Measurements from ENCODE around the gene CAND2. TPM values are rescaled to one million over a fixed set of nuclear protein-coding genes. Genes with fewer than 3 reads are reported as not detected.

CAND2 gene
- total and polyA plus RNA-seq, 2 donors (not counting 1 experiment from before 2014, with no cell fraction given), result 2.5 to 16.7 TPM

DNA sequence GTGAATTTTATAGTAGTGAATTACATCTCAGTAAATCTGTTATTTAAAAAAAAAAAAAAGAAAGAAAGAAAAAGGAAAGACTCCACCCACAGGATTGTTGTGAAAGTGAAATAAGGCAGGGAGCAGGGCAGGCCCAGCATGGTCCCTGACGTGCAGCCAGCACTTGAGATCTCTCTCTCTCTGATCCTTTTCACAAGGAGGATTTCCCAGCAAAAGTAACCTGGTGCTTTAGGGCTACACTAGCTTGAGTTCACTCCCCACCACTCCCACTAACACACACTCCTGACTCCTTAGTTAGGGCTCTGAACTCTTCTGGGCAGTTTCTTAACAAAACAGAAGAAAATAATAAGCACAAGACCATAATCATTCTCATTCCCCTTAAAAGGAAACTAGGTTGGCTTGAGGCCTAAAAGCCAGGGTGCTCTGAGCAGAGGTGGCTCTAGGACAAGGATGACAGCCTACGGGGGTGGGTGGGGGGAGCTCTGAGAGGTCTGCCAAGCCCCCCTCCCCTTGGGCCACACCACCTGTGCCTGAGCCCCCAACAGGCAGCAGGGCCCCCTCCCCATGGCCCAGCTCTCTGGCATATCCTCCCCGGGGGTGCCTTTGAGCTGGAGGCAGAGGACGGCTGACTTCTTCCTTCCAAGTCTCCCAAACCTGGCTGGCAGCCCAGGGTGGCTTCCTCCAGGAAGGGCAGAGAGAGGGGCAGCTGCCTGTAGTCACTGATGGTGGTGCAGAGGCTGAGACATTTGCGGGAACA lies 38.3 kb upstream of the CAND2 start:
- Histone ChIP-seq H2AFZ (ENCODE audit: low read length) (peak overlapping the region; percentile 86), H3K9me3 (ENCODE audit: control insufficient read depth, insufficient read depth, low read depth, low read length) (no peaks in the 10 kb centered on the region), H4K20me1 (ENCODE audit: control insufficient read depth, extremely low read depth, insufficient read depth, low read length) (no peaks in the 10 kb centered on the region), H3K9ac (ENCODE audit: insufficient read depth, low read length) (peak overlapping the region; percentile 10), H3K27me3 (ENCODE audit: control insufficient read depth, insufficient read depth, low read length) (no peaks in the 10 kb centered on the region), H3K36me3 (ENCODE audit: control insufficient read depth, insufficient read depth, low read length) (no peaks in the 10 kb centered on the region), H3K4me3 (replicated peaks in 1 of 4; ENCODE audit: control extremely low read depth in 1 of 4, insufficient read depth in 1 of 4, low read depth in 3 of 4, low read length in 4 of 4) (no peak overlapping the region), H3K4me2 (ENCODE audit: extremely low read depth, insufficient read depth, low read length) (peak overlapping the region; percentile 74), H3K79me2 (ENCODE audit: control insufficient read depth, insufficient read depth, low read length) (no peaks in the 10 kb centered on the region), H3K4me1 (ENCODE audit: control insufficient read depth, extremely low read depth, insufficient read depth, low read length) (peaks cover 10% of the 10 kb centered on the region), H3K27ac (ENCODE audit: insufficient read depth, low read length) (peak overlapping the region; percentile 55)
- TF ChIP-seq, protein P1, sequence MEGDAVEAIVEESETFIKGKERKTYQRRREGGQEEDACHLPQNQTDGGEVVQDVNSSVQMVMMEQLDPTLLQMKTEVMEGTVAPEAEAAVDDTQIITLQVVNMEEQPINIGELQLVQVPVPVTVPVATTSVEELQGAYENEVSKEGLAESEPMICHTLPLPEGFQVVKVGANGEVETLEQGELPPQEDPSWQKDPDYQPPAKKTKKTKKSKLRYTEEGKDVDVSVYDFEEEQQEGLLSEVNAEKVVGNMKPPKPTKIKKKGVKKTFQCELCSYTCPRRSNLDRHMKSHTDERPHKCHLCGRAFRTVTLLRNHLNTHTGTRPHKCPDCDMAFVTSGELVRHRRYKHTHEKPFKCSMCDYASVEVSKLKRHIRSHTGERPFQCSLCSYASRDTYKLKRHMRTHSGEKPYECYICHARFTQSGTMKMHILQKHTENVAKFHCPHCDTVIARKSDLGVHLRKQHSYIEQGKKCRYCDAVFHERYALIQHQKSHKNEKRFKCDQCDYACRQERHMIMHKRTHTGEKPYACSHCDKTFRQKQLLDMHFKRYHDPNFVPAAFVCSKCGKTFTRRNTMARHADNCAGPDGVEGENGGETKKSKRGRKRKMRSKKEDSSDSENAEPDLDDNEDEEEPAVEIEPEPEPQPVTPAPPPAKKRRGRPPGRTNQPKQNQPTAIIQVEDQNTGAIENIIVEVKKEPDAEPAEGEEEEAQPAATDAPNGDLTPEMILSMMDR (conservative IDR thresholded peaks at IDR 0.05 in 1 of 2, IDR thresholded peaks at IDR 0.05 in 1 of 2; ENCODE audit: low read depth in 1 of 2, low read length in 2 of 2), result no peak
- TF ChIP-seq EZH2 (IDR thresholded peaks at IDR 0.05; ENCODE audit: low read length, missing control alignments), result no peak
- peak; percentile 57 to 83 for DNase-seq (ENCODE audit: low read depth in 2 of 2)

DNA sequence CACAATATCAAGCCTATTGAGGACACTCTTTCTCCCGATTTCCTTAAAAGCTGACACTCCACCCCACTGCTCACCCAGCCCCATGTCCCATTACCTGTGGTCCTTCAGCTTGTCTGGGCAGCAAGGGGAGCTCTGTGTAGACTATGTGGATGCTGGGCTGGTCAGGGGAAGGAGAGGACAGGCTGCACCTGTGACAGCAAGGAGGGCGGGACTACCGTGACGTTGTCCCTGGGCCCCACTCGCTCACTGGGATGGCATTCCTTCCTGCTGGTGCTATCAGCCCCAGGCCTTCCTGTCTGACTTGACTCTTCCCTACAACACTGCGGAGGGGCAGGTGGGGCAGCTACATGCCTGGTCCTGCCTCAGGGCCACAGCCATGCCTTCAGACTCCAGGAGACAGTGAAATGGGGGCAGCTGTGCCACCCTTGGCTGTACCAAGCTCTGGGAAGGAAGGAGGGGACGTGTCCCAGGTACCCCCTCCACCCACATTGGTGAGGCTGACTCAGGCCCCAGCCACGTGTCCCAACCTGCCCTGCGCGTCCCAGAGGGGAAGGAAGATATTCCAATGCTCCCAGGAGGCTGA lies 37.3 kb upstream of the CAND2 start, which contains the start of gene TMEM40:
TSS of gene TMEM40 (minus strand) at position 163 of the 583 bp plus-strand sequence. CDS start 9,427 bp downstream, outside the sequence.
- TF ChIP-seq, protein P1 (conservative IDR thresholded peaks at IDR 0.05 in 1 of 2, IDR thresholded peaks at IDR 0.05 in 1 of 2; ENCODE audit: low read depth in 1 of 2, low read length in 2 of 2), result no peak
- no peak for TF ChIP-seq EZH2 (IDR thresholded peaks at IDR 0.05; ENCODE audit: low read length, missing control alignments)
- Histone ChIP-seq H3K4me3 (replicated peaks in 1 of 4; ENCODE audit: control extremely low read depth in 1 of 4, insufficient read depth in 1 of 4, low read depth in 3 of 4, low read length in 4 of 4) (no peak within 1 kb of the TSS), H2AFZ (ENCODE audit: low read length) (peak within 1 kb of the TSS; percentile 86), H3K4me1 (ENCODE audit: control insufficient read depth, extremely low read depth, insufficient read depth, low read length) (peaks cover 12% of the 10 kb centered on the region), H3K9ac (ENCODE audit: insufficient read depth, low read length) (peak within 1 kb of the TSS; percentile 10), H4K20me1 (ENCODE audit: control insufficient read depth, extremely low read depth, insufficient read depth, low read length) (no peaks in the 10 kb centered on the region), H3K9me3 (ENCODE audit: control insufficient read depth, insufficient read depth, low read depth, low read length) (no peaks in the 10 kb centered on the region), H3K79me2 (ENCODE audit: control insufficient read depth, insufficient read depth, low read length) (no peaks in the 10 kb centered on the region), H3K27me3 (ENCODE audit: control insufficient read depth, insufficient read depth, low read length) (no peaks in the 10 kb centered on the region), H3K27ac (ENCODE audit: insufficient read depth, low read length) (peak within 1 kb of the TSS; percentile 55), H3K4me2 (ENCODE audit: extremely low read depth, insufficient read depth, low read length) (peak within 1 kb of the TSS; percentile 74), H3K36me3 (ENCODE audit: control insufficient read depth, insufficient read depth, low read length) (no peaks in the 10 kb centered on the region)
- DNase-seq (ENCODE audit: low read depth in 2 of 2), result no peak

DNA sequence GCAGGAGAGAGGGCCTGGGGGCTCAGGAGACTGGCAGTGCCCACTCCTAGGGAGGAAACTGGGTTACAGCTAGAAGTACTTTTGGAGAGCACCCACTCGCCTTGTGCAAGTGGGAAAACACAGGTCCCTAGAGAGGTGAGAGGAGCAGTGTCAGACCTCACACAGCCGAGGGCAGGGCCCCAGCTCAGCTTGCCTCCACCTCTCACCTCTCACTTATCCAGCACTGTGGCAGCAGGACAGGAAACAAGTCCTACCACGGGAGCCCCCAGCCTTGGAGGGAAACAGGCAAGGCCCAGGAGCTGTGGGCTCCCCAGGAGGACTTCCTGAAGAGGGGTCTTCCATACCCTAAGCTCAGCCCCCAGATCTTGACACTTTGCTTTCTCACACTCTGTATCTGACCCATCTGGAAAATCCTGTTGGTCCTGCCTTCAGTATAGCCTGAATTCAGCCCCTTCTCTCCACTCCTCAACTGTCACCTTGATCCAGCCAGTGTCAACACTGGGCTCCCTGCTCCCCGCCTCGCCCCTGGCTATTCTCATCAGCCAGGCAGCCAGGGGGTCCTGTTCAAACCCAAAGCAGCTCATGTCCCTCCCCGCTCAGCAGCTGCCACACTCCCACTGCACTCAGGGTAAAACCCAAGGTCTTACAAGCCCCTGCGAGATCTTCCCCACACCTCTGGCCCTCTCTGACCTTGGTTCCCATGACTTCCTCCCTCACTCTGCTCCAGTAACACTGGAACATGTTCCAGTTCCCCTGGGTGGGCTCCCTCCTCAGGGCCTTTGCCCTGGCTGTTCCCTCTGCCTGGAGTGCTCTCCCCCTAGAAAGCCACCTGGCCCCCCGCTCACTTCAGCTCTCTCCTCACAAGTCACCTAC lies 36.6 kb upstream of the CAND2 start:
- no peaks in the 10 kb centered on the region for H3K36me3 ChIP-seq (ENCODE audit: control insufficient read depth, insufficient read depth, low read length)
- no peaks in the 10 kb centered on the region for H4K20me1 ChIP-seq (ENCODE audit: control insufficient read depth, extremely low read depth, insufficient read depth, low read length)
- H2AFZ ChIP-seq (ENCODE audit: low read length), result no peak overlapping the region
- no peak for DNase-seq (ENCODE audit: low read depth in 2 of 2)
- no peaks in the 10 kb centered on the region for H3K9me3 ChIP-seq (ENCODE audit: control insufficient read depth, insufficient read depth, low read depth, low read length)
- TF ChIP-seq, protein P1 (conservative IDR thresholded peaks at IDR 0.05 in 1 of 2, IDR thresholded peaks at IDR 0.05 in 1 of 2; ENCODE audit: low read depth in 1 of 2, low read length in 2 of 2), result no peak
- no peak for TF ChIP-seq EZH2 (IDR thresholded peaks at IDR 0.05; ENCODE audit: low read length, missing control alignments)
- no peak overlapping the region for H3K4me2 ChIP-seq (ENCODE audit: extremely low read depth, insufficient read depth, low read length)
- H3K79me2 ChIP-seq (ENCODE audit: control insufficient read depth, insufficient read depth, low read length), result no peaks in the 10 kb centered on the region
- no peak overlapping the region for H3K27ac ChIP-seq (ENCODE audit: insufficient read depth, low read length)
- H3K4me3 ChIP-seq (replicated peaks in 1 of 4; ENCODE audit: control extremely low read depth in 1 of 4, insufficient read depth in 1 of 4, low read depth in 3 of 4, low read length in 4 of 4), result no peak overlapping the region
- H3K9ac ChIP-seq (ENCODE audit: insufficient read depth, low read length), result no peak overlapping the region
- H3K4me1 ChIP-seq (ENCODE audit: control insufficient read depth, extremely low read depth, insufficient read depth, low read length), result peaks cover 12% of the 10 kb centered on the region
- H3K27me3 ChIP-seq (ENCODE audit: control insufficient read depth, insufficient read depth, low read length), result no peaks in the 10 kb centered on the region

Measured in fibroblast of lung (primary cell).